Spleen (tissue), 7 donors: ENCODE results near the gene RYR2.

Source experiments
- CTCF ChIP-seq, 11 experiments: fragments of 200-600 bp in 7 of 11; fragments of 450-650 bp in 4 of 11; sonication (generic) in 4 of 11; IDR thresholded peaks in 8 of 11; conservative IDR thresholded peaks in 3 of 11; 1 replicate in 7 of 11; 2 replicates in 4 of 11; pipeline versions ENCODE4 v1.4.0 to v1.8.0; 2016 to 2021; ENCODE audit warnings: antibody characterized with exemption in 11 of 11, inconsistent platforms in 4 of 11, mild to moderate bottlenecking in 1 of 11
- POLR2A ChIP-seq, 3 donors: fragments of 450-650 bp; IDR thresholded peaks; one replicate each; pipeline ENCODE4 v1.5.1; 2017; ENCODE audit warnings: antibody characterized with exemption in 3 of 3, mild to moderate bottlenecking in 1 of 3
- donor health status: DM: no; HTN: no; CAD: no; lungs with moderate emphysema.
- donor health status: DM: no; HTN: no; CAD: no.
- donor health status: DM: no; HTN: no; CAD: no.

GRCh38 chr1:237287876-237288521 lies 246.0 kb downstream of the RYR2 start:
- TF ChIP-seq POLR2A (IDR thresholded peaks at IDR 0.05) (no peak), CTCF (IDR thresholded peaks at IDR 0.05 in 8 of 11, conservative IDR thresholded peaks at IDR 0.05 in 3 of 11) (no peak)
